Activated gamma-delta T cell treated with Interleukin-2 at 50 U/mL for 16 hours (primary cell): ENCODE measurements around the gene CFAP119.
"Not testable (repeated sequence)": the region's sequence is repeated elsewhere in the genome, so short reads cannot be mapped to it uniquely, and the experiment has no call there.

Source experiments
- DNase-seq: peaks from one replicate; pipeline ENCODE4 v3.0.0-alpha.2; 2020

The CFAP119 gene

GRCh38 chr16:30761928-30762902 lies at the start of gene CFAP119, which contains the start of gene RNF40:
TSS of gene CFAP119 (minus strand) at chr16:30762062. CDS start at chr16:30761748, 314 bp downstream.
TSS of gene RNF40 (plus strand) at chr16:30762322. CDS start at chr16:30762546, 224 bp downstream.
- peak; percentile 92 for DNase-seq

GRCh38 chr16:30809675-30810074 lies 47.8 kb upstream of the CFAP119 start:
- DNase-seq, result not testable (repeated sequence)

GRCh38 chr16:30808890-30809426 lies 47.1 kb upstream of the CFAP119 start:
- DNase-seq, result not testable (repeated sequence)

- DNase-seq, result no peak
Measured at GRCh38 chr16:30808146-30808545, 46.3 kb upstream of the CFAP119 start.

- peak; percentile 62 for DNase-seq
Measured at GRCh38 chr16:30805370-30806169, 43.7 kb upstream of the CFAP119 start.

- DNase-seq, result no peak
Measured at GRCh38 chr16:30805056-30805369, 43.2 kb upstream of the CFAP119 start.

- no peak for DNase-seq
Measured at GRCh38 chr16:30802936-30803335, 41.1 kb upstream of the CFAP119 start.

GRCh38 chr16:30797670-30798309 lies 35.9 kb upstream of the CFAP119 start:
- DNase-seq, result no peak

GRCh38 chr16:30794634-30795033 lies 32.8 kb upstream of the CFAP119 start:
- DNase-seq, result no peak

- no peak for DNase-seq
Measured at GRCh38 chr16:30793508-30794069, 31.7 kb upstream of the CFAP119 start.

- no peak for DNase-seq
Measured at GRCh38 chr16:30787613-30788378, 25.9 kb upstream of the CFAP119 start.

GRCh38 chr16:30786936-30787612 lies 25.2 kb upstream of the CFAP119 start, which contains the start of gene ZNF629:
TSS of gene ZNF629 (minus strand) at chr16:30787205. CDS start at chr16:30784482, 2,723 bp downstream.
- peak; percentile 36 for DNase-seq

GRCh38 chr16:30786115-30786935 lies 24.5 kb upstream of the CFAP119 start:
- no peak for DNase-seq

- DNase-seq, result no peak
Measured at GRCh38 chr16:30785126-30786106, 23.6 kb upstream of the CFAP119 start.

- no peak for DNase-seq
Measured at GRCh38 chr16:30784215-30784614, 22.4 kb upstream of the CFAP119 start.

- DNase-seq, result no peak
Measured at GRCh38 chr16:30783280-30784109, 21.6 kb upstream of the CFAP119 start.

GRCh38 chr16:30782486-30783279 lies 20.8 kb upstream of the CFAP119 start:
- no peak for DNase-seq
